HG02610 (cell line): ENCODE results near the gene PABPN1L.

ENCODE experiments used
- ATAC-seq: cut with Tn5 transposase; IDR thresholded peaks from one replicate; pipeline ENCODE4 v1.9.1; 2021; ENCODE audit warnings: mild to moderate bottlenecking, moderate library complexity; ENCODE audit not compliant: unreplicated experiment

The PABPN1L gene

GRCh38 chr16:88884569-88885271 is 18.3 kb upstream of the PABPN1L start:
- no peak for ATAC-seq

GRCh38 chr16:88883946-88884345 is 17.5 kb upstream of the PABPN1L start:
- no peak for ATAC-seq

GRCh38 chr16:88883117-88883895 is 16.8 kb upstream of the PABPN1L start:
- no peak for ATAC-seq

GRCh38 chr16:88882358-88883030 is 16.0 kb upstream of the PABPN1L start:
- no peak for ATAC-seq

GRCh38 chr16:88881675-88882357 is 15.4 kb upstream of the PABPN1L start:
- no peak for ATAC-seq

- no peak for ATAC-seq
These were observed 14.7 kb upstream of the PABPN1L start for GRCh38 chr16:88881007-88881615.

GRCh38 chr16:88880226-88881006 is 14.0 kb upstream of the PABPN1L start:
- no peak for ATAC-seq

- ATAC-seq = no peak
These were observed 13.3 kb upstream of the PABPN1L start for GRCh38 chr16:88879788-88880055.

- no peak for ATAC-seq
These were observed 12.7 kb upstream of the PABPN1L start for GRCh38 chr16:88878967-88879787.

GRCh38 chr16:88878356-88878755 is 11.9 kb upstream of the PABPN1L start:
- ATAC-seq = no peak

- no peak for ATAC-seq
These were observed 11.3 kb upstream of the PABPN1L start for GRCh38 chr16:88877564-88878289.

- no peak for ATAC-seq
These were observed 10.6 kb upstream of the PABPN1L start for GRCh38 chr16:88876942-88877526.

GRCh38 chr16:88875703-88876234 is 9.3 kb upstream of the PABPN1L start:
- ATAC-seq = no peak

GRCh38 chr16:88874938-88875599 is 8.6 kb upstream of the PABPN1L start:
- no peak for ATAC-seq

- ATAC-seq = no peak
These were observed 6.3 kb upstream of the PABPN1L start for GRCh38 chr16:88872650-88873331.

GRCh38 chr16:88871730-88872416 is 5.4 kb upstream of the PABPN1L start:
- no peak for ATAC-seq

GRCh38 chr16:88871349-88871702 is 4.9 kb upstream of the PABPN1L start:
- ATAC-seq = no peak
